Testis (tissue), 2 donors: ENCODE results near the gene PAPSS2.
"Not testable (repeated sequence)": the region's sequence is repeated elsewhere in the genome, so short reads cannot be mapped to it uniquely, and the experiment has no call there.

Source experiments
- CTCF ChIP-seq, 3 experiments: fragments of 450-650 bp in 2 of 3; fragments of 200-600 bp in 1 of 3; sonication (generic) in 1 of 3; IDR thresholded peaks; one replicate each; pipeline ENCODE4 v1.5.1; 2016 to 2019; ENCODE audit warnings: antibody characterized with exemption in 3 of 3, mild to moderate bottlenecking in 2 of 3, moderate library complexity in 1 of 3
- POLR2A ChIP-seq: fragments of 450-650 bp; IDR thresholded peaks from one replicate; pipeline ENCODE4 v1.6.1; 2017; ENCODE audit warnings: antibody characterized with exemption, mild to moderate bottlenecking, moderate library complexity

GRCh38 chr10:87611341-87611740 lies 48.3 kb upstream of the PAPSS2 start:
- not testable (repeated sequence) for TF ChIP-seq CTCF (IDR thresholded peaks at IDR 0.05); POLR2A
